Eye (tissue), 1 donor: ENCODE data around the gene TXN2.
"Not testable (repeated sequence)": the region's sequence is repeated elsewhere in the genome, so short reads cannot be mapped to it uniquely, and the experiment has no call there.

Experiments used
- DNase-seq: peaks from one replicate; pipeline ENCODE4 v3.0.0-alpha.2; 2015

TXN2 gene

DNA sequence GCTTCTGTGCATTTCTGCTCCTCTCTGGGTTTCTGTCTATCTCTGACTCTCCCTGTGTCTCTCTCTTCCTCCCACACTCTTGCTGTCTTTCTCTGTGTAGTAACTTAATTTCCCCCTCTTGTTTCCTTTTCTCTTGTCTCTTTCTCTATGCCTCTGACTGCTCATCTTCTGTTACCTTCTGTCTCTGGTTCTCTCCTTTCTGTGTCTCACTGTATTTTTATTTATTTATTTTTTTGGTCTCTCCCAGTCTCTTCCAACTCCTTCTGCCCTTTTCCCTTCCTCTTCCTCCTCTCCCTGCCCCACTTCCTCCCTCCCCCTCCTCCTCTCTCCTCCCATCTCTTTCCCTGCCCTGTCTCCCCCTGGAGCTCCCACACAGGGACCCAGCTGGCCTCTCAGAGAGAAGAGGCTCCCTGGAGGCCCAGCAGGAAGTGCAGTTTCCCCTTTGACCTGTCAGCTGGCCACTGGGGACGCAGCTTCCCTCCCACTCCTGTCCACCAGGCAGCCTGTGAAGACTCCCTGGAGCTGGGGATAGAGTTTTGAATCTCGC is 55.4 kb downstream of the TXN2 start:
- DNase-seq: peak; percentile 71

GRCh38 chr22:36424901-36425579 is 56.4 kb downstream of the TXN2 start:
- no peak for DNase-seq

DNA sequence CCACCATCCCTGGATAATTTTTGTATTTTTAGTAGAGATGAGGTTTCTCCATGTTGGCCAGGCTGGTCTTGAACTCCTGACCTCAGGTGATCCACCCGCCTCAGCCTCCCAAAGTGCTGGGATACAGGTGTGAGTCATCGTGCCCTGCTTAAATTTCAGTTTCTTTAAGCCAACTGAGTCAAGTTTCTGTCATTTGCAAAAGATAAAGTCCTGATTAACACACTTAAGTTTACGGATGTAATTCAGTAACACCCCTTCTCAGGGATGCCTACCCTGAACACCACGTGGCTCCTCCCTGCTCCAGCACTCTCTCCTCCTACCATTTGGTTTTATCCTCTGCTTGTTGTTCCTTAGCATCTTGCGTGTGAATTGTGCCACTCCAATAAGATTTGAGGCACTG is 57.0 kb downstream of the TXN2 start:
- DNase-seq: not testable (repeated sequence)

- no peak for DNase-seq
Measured at GRCh38 chr22:36423461-36424404, 57.7 kb downstream of the TXN2 start.

GRCh38 chr22:36422287-36423014 is 59.0 kb downstream of the TXN2 start:
- DNase-seq: no peak

DNA sequence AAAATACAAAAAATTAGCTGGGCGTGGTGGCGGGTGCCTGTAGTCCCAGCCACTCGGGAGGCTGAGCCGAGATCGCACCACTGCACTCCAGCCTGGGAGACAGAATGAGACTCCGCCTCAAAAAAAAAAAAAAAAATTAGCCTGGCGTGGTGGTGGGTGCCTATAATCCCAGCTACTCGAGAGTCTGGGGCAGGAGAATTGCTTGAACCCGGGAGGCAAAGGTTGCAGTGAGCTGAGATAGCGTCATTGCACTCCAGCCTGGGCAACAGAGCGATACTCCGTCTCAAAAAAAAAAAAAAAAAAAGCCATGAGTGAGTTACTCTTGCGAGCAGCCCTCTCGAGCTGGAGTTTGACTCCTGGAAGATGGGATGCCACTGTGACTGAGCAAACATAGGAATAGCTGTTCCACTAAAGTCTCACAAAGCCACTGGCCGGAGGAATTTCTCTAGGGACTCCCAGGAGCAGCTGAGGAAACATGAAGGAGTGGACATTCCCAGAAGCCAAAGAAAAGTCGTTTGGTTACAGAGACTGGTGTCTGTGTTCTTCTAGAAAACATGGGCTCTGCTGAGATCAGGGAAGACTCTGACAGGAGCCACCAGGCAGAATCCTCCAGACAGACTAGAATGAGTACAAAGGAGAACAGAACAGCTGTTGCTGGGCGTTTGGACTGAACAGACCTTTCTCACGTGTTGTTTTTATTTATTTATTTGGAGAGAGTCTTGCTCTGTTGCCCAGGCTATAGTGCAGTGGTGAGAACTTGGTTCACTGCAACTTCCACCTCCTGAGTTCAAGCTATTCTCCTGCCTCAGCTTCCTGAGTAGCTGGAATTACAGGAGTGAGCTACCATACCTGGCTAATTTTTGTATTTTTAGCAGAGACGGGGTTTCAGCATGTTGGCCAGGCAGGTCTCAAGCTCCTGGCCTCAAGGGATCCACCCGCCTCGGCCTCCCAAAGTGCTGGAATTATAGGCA is 61.2 kb downstream of the TXN2 start:
- no peak for DNase-seq

- peak; percentile 70 for DNase-seq
Measured at GRCh38 chr22:36419177-36419911, 62.1 kb downstream of the TXN2 start.

DNA sequence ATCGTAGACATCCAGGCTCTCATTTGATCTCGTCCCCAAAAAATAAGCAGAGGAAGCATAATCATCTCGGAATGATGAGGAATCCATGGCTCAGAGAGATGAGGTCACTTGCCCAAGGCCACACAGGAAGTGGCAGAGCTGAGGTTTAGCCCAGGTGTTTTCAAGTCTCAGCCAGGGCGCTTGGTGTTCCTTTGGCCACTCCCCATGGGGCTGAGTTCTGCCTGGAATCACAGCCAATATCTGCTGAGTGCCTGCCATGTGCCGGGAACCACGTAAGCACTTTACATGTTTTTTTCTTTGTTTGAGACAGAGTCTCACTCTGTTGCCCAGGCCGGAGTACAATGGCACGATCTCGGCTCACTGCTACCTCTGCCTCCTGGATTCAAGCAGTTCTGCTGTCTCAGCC is 64.2 kb downstream of the TXN2 start:
- DNase-seq: no peak
